CD4-positive, alpha-beta T cell (primary cell): Measurements from ENCODE around the gene HASPIN. TPM values are rescaled to one million over a fixed set of nuclear protein-coding genes. Genes with fewer than 3 reads are reported as not detected.

Experiments
- ATAC-seq: fragments of 200-7000 bp; cut with Tn5 transposase; one replicate; pipeline ENCODE4 v1.10.0; 2022; ENCODE audit warnings: mild to moderate bottlenecking; ENCODE audit not compliant: poor library complexity
- CTCF ChIA-PET: fragments of 350-600 bp; sonication (Branson Sonifier 250); formaldehyde crosslinking; loops from one replicate; lab custom pipeline; 2021; ENCODE audit warnings: antibody characterized with exemption, inconsistent platforms; lab: Charles Lee
- POLR2A ChIA-PET: fragments of 350-600 bp; sonication (Branson Sonifier 250); formaldehyde crosslinking; loops from one replicate; lab custom pipeline; 2021; ENCODE audit warnings: antibody characterized with exemption, inconsistent platforms; lab: Charles Lee
- DNase-seq, 14 experiments: peaks; one replicate each; pipeline ENCODE4 v3.0.0-alpha.2; 2013 to 2020; ENCODE audit warnings: mixed read lengths in 2 of 14
- H3K27ac ChIP-seq, 2 donors: one replicate each; pipeline versions ENCODE4 v1.5.1 to v1.7.0; 2013; ENCODE audit warnings: low read length in 2 of 2, low read depth in 1 of 2, mild to moderate bottlenecking in 1 of 2
- H3K27me3 ChIP-seq, 2 experiments: 1 replicate in 1 of 2; 2 replicates in 1 of 2; pipeline versions ENCODE4 v1.6.1 to v1.7.0; 2013; ENCODE audit warnings: low read length in 2 of 2, control low read depth in 1 of 2, mild to moderate bottlenecking in 1 of 2, moderate library complexity in 1 of 2; ENCODE audit not compliant: insufficient read depth in 2 of 2, control insufficient read depth in 1 of 2
- H3K36me3 ChIP-seq: one replicate; pipeline ENCODE4 v1.6.1; 2013; ENCODE audit warnings: low read length, control low read depth; ENCODE audit not compliant: insufficient read depth
- H3K4me1 ChIP-seq: one replicate; pipeline ENCODE4 v1.6.1; 2013; ENCODE audit warnings: low read length, control low read depth; ENCODE audit not compliant: insufficient read depth
- H3K4me3 ChIP-seq: one replicate; pipeline ENCODE4 v1.5.1; 2013; ENCODE audit warnings: mild to moderate bottlenecking, low read length, moderate library complexity
- H3K9me3 ChIP-seq, 2 experiments: 1 replicate in 1 of 2; 2 replicates in 1 of 2; pipeline versions ENCODE4 v1.6.1 to v1.7.0; 2013; ENCODE audit warnings: low read length in 2 of 2, mild to moderate bottlenecking in 2 of 2, control low read depth in 1 of 2, moderate library complexity in 1 of 2; ENCODE audit not compliant: control insufficient read depth in 1 of 2, insufficient read depth in 1 of 2
- H3K27ac Mint-ChIP-seq: one replicate; pipeline ENCODE4 v1.8.0; 2020; ENCODE audit warnings: mixed read lengths
- H3K27me3 Mint-ChIP-seq: one replicate; pipeline ENCODE4 v1.8.0; 2021; ENCODE audit warnings: mixed read lengths
- H3K36me3 Mint-ChIP-seq: one replicate; pipeline ENCODE4 v1.8.0; 2021; ENCODE audit warnings: low read depth, mixed read lengths
- H3K4me1 Mint-ChIP-seq: one replicate; pipeline ENCODE4 v1.8.0; 2021; ENCODE audit warnings: low read depth, mixed read lengths
- H3K4me3 Mint-ChIP-seq: one replicate; pipeline ENCODE4 v1.8.0; 2020; ENCODE audit warnings: mild to moderate bottlenecking, mixed read lengths
- H3K9me3 Mint-ChIP-seq: one replicate; pipeline ENCODE4 v1.8.0; 2020; ENCODE audit warnings: mixed read lengths
- CTCF ChIP-seq: fragments of 200-600 bp; IDR thresholded peaks from one replicate; pipeline ENCODE4 v1.8.0; 2022; ENCODE audit warnings: antibody characterized with exemption, mild to moderate bottlenecking
- intact Hi-C, 2 experiments: fragments of 100-400 bp; cut with DNase I in 1 of 2; cut with micrococcal nuclease in 1 of 2; formaldehyde crosslinking; loops; one replicate each; pipeline versions ENCODE4 v1.15.1 to v1.9.0; 2023 to 2025; cut with DNase I, micrococcal nuclease
- total RNA-seq, 174 experiments: library from RNA in 2 of 174; stranded (reverse) in 2 of 174; gene quantifications; one replicate each; pipeline ENCODE4 v1.2.3 and lab custom pipeline; 2021 to 2026

HASPIN gene
- total RNA-seq, 2 experiments from 2014 or later: 0.22 to 0.25 TPM

GRCh38 chr17:3766779-3767178, 43.1 kb downstream of the HASPIN start:
- POLR2A ChIA-PET: interaction anchor here (1.0 kb wide), 1 partner anchor 27 kb away, joined by 4 read pairs; no protein-coding TSS in a partner anchor
- ATAC-seq: no peak
- no peak overlapping the region for H3K27ac ChIP-seq
- Mint-ChIP-seq H3K27me3 (no peaks in the 10 kb centered on the region), H3K36me3 (no peaks in the 10 kb centered on the region), H3K9me3 (peaks cover 2% of the 10 kb centered on the region), H3K4me1 (peaks cover 67% of the 10 kb centered on the region), H3K27ac (peak overlapping the region; percentile 92), H3K4me3 (peak overlapping the region; percentile 54)
- H3K4me1 ChIP-seq: peaks cover 86% of the 10 kb centered on the region
- CTCF ChIA-PET: interaction anchor here (3.5 kb wide), 1 partner anchor 29 kb away, joined by 23 read pairs; no protein-coding TSS in a partner anchor
- H3K36me3 ChIP-seq: no peaks in the 10 kb centered on the region
- no peaks in the 10 kb centered on the region for H3K27me3 ChIP-seq
- peaks cover 0 to 4% of the 10 kb centered on the region in 2 experiments for H3K9me3 ChIP-seq
- intact Hi-C loops: no loop called here
- TF ChIP-seq CTCF: no peak
- H3K4me3 ChIP-seq: no peak overlapping the region
- DNase-seq: peak in 5 of 14 experiments; percentile 19 to 75 (median 39)

- H3K4me1 Mint-ChIP-seq: peaks cover 74% of the 10 kb centered on the region
- H3K36me3 Mint-ChIP-seq: no peaks in the 10 kb centered on the region
- no peak for DNase-seq
- POLR2A ChIA-PET: no interaction called here
- no peak for TF ChIP-seq CTCF
- no peaks in the 10 kb centered on the region for H3K27me3 Mint-ChIP-seq
- peak overlapping the region; percentile 54 for H3K27ac Mint-ChIP-seq
- H3K4me3 Mint-ChIP-seq: no peak overlapping the region
- Histone ChIP-seq H3K4me3 (no peak overlapping the region), H3K27ac (no peak overlapping the region), H3K4me1 (peaks cover 75% of the 10 kb centered on the region), H3K36me3 (no peaks in the 10 kb centered on the region), H3K9me3 (peaks cover 0 to 4% of the 10 kb centered on the region in 2 experiments), H3K27me3 (no peaks in the 10 kb centered on the region)
- CTCF ChIA-PET: no interaction called here
- intact Hi-C loops: no loop called here
- no peak for ATAC-seq
- H3K9me3 Mint-ChIP-seq: peaks cover 2% of the 10 kb centered on the region
Observed at GRCh38 chr17:3768341-3768740, 44.6 kb downstream of the HASPIN start.

- no peaks in the 10 kb centered on the region for H3K27me3 Mint-ChIP-seq
- no peak overlapping the region for H3K27ac ChIP-seq
- H3K36me3 ChIP-seq: no peaks in the 10 kb centered on the region
- no peak for ATAC-seq
- H3K36me3 Mint-ChIP-seq: no peaks in the 10 kb centered on the region
- CTCF ChIA-PET: no interaction called here
- DNase-seq: no peak
- peaks cover 70% of the 10 kb centered on the region for H3K4me1 ChIP-seq
- no peak overlapping the region for H3K4me3 Mint-ChIP-seq
- no peaks in the 10 kb centered on the region for H3K27me3 ChIP-seq
- H3K9me3 ChIP-seq: peaks cover 0 to 4% of the 10 kb centered on the region in 2 experiments
- intact Hi-C loops: no loop called here
- TF ChIP-seq CTCF: no peak
- peaks cover 70% of the 10 kb centered on the region for H3K4me1 Mint-ChIP-seq
- peak overlapping the region; percentile 54 for H3K27ac Mint-ChIP-seq
- no peak overlapping the region for H3K4me3 ChIP-seq
- POLR2A ChIA-PET: no interaction called here
- H3K9me3 Mint-ChIP-seq: peaks cover 2% of the 10 kb centered on the region
Observed at GRCh38 chr17:3768769-3769168, 45.1 kb downstream of the HASPIN start.
